Smooth muscle cell of the coronary artery (primary cell): Measurements from ENCODE around the gene DMP1. TPM values are rescaled to one million over a fixed set of nuclear protein-coding genes. Genes with fewer than 3 reads are reported as not detected.

ENCODE experiments used
- total RNA-seq: library from RNA; depleted of rRNA; stranded (reverse); fragments of >200 nt; gene quantifications from 2 replicates; pipeline ENCODE4 v1.2.3, GENCODE V29; 2014; ENCODE audit warnings: low replicate concordance

Gene DMP1, protein sequence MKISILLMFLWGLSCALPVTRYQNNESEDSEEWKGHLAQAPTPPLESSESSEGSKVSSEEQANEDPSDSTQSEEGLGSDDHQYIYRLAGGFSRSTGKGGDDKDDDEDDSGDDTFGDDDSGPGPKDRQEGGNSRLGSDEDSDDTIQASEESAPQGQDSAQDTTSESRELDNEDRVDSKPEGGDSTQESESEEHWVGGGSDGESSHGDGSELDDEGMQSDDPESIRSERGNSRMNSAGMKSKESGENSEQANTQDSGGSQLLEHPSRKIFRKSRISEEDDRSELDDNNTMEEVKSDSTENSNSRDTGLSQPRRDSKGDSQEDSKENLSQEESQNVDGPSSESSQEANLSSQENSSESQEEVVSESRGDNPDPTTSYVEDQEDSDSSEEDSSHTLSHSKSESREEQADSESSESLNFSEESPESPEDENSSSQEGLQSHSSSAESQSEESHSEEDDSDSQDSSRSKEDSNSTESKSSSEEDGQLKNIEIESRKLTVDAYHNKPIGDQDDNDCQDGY
- total RNA-seq = not detected in 2 replicates

DNA sequence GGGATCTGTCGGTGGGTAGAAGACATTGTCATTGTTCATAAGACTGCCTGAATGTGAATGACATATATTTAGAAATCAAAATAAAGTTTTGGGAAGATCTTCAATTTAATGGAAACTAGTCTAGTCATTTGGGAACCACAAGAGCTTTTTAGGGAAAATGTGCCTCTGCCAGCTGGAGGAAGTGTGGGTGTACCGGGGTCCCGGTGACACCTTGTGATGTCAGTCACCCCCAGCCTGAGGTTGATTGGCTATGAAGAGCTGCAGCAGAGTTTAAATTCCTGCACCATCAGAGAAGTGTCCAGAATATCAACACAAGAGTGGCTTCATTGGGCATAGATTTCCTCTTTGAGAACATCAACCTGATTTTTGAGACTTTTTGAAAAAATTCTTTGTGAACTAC, at the start of gene DMP1:
Gene DMP1, plus strand, starts transcription at position 301 of the 400 bp plus-strand sequence. CDS start 6,213 bp downstream, outside the sequence.

DNA sequence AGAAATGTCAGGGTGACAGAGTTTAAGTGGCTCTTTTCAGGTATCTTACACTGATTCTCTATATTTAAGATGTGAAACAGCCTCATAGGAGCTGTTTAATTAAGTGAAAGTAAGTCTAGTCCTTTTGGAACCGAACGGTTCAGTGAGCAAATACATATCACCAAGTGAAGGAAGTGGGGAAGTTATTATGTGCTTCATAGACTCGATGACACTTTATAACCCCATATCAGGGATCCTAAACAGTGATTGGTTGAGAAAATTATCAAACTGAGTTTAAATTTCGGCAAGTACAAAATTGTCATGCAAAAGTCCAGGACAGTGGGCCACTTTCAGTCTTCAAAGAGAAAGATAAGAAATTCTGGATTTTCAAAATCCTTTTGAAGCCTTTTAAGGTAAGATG, 41.9 kb upstream of the DMP1 start, which contains the start of gene DSPP:
Gene DSPP, plus strand, starts transcription at position 301 of the 400 bp plus-strand sequence. CDS start 2,380 bp downstream, outside the sequence.

Other genes starting within 250 kb of the DMP1 start
- gene NUDT9, start 227.7 kb upstream of the DMP1 start, total RNA-seq = 13.8 and 20.5 TPM in 2 replicates
- under 0.01 and 0.70 TPM in 2 replicates for gene SPARCL1, start 120.9 kb upstream of the DMP1 start, total RNA-seq
- gene DSPP, start 41.8 kb upstream of the DMP1 start, total RNA-seq = not detected in 2 replicates
- gene IBSP, start 149.3 kb downstream of the DMP1 start, total RNA-seq = 0.90 TPM in 1 of 2 replicates, not detected in the other
- gene MEPE, start 182.7 kb downstream of the DMP1 start, total RNA-seq = not detected in 2 replicates